CD4-positive, alpha-beta T cell treated with Interleukin-12 subunit alpha and Interleukin-12 subunit beta, for 1 hour (primary cell): ENCODE results near the gene KPNB1.

Experiments
- DNase-seq: peaks from one replicate; pipeline ENCODE4 v3.0.0-alpha.2; 2020

Gene KPNB1

DNA sequence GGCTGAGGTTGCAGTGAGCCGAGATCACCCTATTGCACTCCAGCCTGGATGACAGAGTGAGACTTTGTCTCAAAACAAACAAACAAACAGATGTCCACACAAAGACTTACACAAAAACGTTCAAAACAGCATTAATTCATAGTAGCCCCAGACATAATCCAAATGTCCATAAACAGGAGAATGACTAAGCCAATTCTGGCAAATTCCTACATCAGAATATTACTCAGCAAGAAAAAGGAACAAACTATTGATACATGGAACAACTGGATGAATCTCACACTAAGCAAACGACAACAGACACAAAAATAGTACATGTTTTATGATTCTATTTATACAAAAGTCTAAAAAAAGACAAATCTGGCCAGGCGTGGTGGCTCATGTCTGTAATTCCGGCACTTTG is 10.8 kb upstream of the KPNB1 start:
- no peak for DNase-seq

DNA sequence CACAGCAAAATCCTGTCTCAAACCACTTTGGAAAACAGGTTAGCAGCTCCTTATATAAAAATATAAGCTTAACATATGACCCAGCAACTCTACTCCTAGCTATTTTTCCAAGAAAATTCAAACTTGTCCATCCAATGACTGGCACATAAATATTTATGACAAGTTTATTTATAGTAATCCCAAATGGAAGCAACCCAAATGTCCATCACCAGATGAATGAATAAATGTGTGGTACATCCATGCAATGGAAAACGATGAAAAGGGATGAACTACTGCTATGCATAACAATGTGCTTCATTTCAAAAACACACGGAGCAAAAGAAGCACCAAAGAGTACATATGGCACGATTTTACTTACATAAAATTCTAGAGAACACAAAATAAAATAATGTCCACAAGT is 9.6 kb upstream of the KPNB1 start:
- DNase-seq, result no peak

DNA sequence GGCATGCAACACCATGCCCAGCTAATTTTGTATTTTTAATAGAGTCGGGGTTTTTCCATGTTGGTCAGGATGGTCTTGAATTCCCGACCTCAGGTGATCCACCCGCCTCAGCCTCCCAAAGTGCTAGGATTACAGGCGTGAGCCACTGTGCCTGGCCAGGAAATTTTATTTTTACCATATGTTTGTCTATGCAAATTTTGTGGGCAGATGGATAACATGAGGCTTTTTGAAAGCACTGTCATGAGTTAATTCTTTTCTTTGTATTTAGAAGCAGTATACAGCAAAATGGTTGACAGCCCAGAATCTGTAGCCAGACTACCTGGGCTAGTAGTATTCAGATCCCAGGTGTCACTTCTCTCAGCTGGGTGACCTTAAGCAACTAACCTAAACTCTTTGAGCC is 8.5 kb upstream of the KPNB1 start:
- DNase-seq, result no peak

DNA sequence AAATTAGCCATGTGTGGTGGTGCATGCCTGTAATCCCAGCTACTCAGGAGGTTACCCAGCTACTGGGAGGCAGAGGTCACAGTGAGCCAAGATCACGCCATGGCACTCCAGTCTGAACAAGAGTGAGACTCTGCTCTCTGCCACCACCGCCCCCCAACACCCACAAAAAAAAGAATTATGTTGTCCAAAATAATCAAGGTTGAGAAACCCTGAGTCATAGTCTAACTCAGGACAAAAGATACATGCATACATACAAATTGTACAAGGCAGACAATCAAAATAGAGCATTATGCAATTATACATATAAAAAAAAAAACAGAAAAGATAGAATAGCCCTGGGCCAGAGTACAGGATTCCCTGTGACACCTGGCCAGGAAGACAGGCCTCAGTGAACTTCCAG is 6.6 kb upstream of the KPNB1 start:
- no peak for DNase-seq

DNA sequence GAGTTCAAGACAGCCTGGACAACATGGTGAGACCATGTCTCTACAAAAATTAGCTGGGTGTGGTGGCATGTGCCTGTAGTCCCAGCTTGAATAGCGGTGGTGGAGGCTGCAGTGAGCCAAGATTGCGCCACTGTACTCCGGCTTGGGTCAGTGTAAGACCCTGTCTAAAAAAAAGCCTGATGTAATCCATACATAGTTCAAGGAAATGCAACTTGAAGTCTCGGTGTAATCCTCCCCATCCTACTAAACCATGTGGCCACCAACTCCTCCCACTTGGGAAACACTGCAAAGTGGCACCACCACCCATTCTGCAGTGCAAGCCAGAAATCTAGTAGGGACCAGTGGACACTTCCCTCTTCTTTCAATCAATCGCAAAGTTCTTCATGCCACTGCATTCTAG is 5.4 kb upstream of the KPNB1 start:
- DNase-seq, result no peak

DNA sequence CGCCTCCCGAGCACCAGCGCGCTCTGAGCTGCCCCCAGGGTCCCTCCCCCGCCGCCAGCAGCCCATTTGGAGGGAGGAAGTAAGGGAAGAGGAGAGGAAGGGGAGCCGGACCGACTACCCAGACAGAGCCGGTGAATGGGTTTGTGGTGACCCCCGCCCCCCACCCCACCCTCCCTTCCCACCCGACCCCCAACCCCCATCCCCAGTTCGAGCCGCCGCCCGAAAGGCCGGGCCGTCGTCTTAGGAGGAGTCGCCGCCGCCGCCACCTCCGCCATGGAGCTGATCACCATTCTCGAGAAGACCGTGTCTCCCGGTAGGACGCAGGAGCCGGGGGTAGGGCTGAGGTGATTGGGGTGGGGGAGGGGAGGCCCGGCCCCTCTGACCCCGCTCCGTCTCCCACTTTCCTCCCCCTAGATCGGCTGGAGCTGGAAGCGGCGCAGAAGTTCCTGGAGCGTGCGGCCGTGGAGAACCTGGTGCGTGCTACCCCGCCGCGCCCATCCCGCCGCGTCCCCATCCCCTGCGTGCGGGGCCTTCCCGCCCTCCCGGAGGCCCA is 329 bp downstream of the KPNB1 start:
- peak; percentile 58 for DNase-seq

DNA sequence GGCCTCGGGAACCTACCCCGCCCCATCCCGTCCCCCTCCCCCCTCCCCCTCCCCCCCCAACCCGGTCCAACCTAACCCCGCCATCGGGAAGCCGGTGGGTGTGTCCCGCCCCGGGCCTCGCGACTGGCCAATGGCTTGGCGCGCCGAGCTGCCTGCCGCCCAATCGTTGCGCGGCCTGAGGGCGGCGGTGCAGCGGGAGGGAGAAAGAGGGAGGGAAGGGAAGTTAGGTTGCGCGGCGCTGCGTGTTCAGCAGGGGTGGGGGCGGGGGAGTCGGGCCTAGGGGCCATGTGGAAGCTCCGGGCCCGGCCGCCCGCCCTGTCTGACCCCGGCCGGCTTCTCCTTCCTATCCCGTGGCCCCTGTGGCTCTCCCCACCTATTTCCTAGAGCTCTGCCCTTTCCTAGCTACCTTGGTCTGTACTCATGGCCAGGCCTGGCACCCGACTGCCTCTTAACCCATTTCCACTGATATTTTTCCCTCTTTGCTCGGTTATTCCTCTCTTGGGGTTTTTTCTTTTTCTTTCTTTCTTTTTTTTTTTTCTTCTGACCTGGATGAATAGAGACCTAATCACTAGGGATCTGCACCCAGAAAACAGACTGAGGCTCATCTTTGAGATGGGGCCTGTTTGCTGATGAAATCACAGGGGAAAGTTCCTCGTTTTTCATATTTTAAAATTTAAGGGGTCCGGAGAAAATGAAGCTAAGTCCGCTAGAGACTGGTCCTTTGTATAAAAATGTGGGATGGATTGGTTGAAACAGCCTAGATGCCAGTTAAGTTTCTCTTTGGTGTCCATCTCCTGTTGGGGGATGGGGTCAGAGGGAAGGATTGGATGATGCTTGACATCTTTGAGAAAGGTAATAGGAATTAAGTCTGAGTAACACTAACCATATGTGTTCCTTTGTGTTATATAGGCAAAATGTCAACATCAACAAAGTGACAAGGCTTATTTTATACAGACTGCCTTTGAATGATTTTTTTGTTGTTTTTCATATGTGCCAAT is 1.1 kb downstream of the KPNB1 start:
- DNase-seq, result peak; percentile 94

DNA sequence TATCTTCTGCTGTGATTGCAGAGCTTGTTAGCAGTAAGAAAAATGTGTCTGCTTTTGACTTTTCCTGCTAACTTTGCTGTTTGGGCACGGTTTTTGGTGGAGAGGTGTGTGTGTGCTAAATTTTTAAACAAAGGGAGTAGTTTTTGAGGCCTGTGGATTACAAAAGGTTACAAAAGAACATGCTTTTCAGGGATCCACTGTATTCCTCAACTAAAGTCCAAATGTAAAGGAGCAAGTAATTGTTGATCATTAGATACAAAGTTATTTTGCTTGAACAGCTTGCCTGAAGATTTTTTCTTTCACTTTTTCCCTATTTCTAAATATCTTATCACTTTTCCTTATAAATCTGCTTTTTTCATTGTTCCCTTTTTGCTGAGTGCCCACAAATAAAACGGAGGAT is 2.0 kb downstream of the KPNB1 start:
- DNase-seq, result no peak

DNA sequence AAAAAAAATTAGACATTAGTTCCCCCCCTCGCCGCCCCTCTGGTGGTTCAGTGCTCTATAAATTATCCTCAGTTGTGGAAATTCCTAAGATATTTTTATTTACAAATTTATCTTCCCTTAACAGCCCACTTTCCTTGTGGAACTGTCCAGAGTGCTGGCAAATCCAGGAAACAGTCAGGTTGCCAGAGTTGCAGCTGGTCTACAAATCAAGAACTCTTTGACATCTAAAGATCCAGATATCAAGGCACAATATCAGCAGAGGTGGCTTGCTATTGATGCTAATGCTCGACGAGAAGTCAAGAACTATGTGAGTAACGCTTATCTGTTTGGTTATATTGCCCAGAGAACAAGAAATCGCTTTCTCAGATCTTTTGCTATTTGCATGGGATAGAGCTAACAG is 2.9 kb downstream of the KPNB1 start:
- no peak for DNase-seq

DNA sequence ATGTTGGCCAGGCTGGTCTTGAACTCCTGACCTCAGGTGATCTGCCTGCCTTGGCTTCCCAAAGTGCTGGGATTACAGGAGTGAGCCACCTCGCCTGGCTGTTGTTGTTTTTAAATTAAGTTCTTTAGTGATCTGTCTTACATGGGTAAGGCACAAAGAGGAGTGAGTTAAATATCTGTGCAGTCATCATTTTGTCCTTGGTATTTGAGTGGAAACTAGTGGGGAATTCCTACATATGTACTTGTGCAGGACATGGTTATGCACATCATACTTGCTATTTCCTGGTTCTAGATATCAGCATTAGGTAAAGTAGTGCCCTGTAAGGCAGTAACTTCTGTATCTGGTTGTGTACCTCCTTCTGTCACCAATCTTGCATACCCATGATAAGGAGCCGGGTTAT is 3.7 kb downstream of the KPNB1 start:
- no peak for DNase-seq

DNA sequence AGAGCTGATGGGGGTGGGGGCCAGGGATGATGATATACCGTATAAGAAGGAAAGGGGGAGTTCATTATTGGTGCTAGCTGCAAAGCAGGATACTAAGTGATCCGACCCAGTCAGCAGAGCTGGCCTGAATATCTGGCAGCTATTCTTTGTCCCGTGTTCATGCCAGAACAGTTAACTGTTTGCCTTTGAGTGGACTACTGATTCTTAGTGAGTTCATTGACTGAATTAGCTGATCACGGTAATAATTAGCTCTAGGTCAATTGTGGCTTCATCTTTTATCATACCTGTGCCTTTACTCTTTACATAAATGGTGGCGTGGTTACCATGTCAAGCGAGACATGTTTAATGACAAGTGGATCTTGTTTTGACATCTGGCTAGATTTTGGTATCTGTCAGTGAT is 5.3 kb downstream of the KPNB1 start:
- no peak for DNase-seq

DNA sequence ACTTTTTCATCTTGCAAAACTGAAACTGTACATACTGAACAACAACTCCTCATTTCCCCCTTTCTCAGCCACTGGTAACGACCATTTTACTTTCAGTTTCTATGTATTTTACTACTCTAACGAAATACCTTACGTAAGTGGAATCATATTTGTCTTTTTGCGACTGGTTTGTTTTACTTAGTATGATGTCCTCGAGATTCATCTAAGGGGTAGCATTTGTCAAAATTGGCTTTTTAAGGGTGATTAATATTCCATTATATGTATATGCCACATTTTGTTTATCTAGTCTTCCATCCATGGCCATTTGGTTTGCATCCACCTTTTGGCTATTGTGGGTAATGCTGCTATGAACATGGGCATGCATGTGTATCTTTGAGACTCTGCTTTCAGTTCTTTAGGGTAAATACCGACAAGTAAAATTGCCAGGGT is 10.4 kb downstream of the KPNB1 start:
- peak; percentile 59 for DNase-seq

DNA sequence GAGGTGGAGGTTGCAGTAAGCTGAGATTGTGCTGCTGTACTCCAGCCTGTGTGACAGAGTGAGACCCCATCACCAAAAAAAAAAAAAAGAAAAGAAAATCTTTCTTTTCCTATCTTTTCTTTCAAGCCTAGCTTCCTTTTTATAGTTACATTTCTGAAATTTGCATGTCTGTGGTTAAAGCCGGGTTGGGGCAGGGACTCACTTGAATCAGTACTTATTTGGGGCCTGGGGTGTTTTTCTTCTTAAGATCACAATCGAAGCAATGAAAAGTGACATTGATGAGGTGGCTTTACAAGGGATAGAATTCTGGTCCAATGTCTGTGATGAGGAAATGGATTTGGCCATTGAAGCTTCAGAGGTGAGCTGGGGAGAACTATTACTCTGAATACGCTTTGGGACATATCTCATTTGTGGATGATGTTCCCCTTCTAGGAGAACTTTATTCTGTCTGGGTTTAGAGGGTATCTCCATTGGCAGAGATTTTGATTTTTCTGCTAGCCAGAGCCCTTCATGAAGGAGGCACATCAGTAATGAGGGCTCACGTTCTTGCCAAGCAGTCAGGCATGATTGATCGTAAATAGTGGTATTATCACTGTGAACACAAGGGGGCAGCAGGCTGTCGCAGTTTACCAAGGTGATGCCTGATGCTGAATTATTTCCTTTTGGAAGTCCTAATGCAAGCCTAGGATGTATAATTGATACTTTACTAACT is 14.3 kb downstream of the KPNB1 start:
- DNase-seq, result peak; percentile 81

DNA sequence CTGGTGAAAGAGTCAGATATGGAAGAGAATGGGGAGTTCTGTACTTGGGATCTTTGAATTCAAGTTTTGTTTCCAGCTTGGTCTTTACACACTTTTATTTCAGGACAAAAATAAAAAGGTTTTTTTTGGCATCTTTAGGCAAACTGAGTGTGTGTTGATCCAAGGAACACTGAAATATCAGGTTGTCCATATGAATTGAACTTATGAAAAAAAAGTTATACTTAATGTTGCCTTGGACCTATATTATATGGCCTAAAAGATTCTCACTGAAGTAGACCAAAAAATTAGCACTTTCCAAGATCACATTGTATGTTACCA is 14.9 kb downstream of the KPNB1 start:
- DNase-seq, result no peak

DNA sequence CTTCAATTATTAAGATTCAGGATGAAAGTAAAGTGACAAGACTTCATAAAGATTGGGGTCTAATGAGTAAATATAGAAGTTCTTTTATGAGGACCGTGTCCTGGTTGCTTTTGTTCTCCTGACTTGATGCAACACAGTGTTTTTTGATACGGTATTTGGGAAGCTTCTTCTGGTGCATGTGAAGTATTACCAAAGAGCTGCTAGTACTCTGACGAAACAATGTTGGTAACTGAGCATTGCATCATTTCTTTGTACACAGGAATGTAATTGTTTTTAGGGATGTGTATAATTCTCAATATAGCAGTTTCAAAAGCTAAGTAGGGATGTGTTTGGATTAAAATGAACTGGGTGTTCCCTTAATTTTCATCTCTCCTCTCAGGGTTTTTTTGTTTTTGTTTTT is 15.9 kb downstream of the KPNB1 start:
- DNase-seq, result no peak

DNA sequence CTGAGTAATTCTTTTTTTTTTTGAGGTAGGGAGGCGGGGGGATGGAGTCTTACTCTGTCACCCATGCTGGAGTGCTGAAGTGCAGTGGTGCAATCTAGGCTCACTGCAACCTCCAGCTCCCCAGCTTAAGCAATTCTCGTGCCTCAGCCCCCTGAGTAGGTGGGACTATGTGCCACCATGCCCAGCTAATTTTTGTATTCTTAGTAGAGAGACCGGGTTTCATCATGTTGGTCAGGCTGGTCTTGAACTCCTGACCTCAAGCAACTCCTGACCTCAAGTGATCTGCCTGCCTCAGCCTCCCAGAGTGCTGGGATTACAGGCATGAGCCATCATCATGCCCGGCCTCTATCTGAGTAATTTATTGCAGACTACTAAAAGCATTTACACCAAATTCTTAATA is 19.4 kb downstream of the KPNB1 start:
- DNase-seq, result no peak

DNA sequence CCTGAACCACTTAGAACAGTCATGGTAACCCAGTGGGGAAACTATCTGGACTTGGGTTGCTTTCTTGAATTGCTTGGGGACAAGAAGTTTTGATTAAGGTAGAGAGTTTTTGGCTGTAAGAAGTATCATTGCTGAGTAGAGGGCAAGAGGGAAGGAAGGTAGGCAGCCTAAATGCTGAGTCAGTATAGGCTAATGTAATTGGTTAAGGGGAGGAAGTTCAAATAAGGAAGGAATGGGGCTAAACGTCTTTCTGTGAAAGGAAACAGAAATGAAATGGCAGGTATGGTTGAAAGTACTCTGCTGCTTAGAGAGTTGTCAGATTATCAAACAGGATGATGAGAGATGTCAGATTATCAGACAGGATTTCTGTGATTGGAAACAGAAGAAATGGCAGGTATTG is 20.3 kb downstream of the KPNB1 start:
- no peak for DNase-seq

DNA sequence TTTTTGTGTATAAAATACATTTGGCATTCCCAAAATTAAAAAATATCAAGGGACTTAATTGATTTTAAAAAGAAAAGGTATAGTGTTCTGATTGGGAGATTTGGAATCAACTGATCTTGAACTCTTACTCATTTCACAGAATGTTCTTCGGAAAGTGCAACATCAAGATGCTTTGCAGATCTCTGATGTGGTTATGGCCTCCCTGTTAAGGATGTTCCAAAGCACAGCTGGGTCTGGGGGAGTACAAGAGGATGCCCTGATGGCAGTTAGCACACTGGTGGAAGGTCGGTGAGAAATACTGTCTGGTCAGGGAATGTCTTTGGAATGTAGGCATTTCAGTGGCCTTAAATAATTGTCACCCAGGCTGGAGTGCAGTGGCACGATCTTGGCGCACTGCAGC is 24.8 kb downstream of the KPNB1 start:
- no peak for DNase-seq

DNA sequence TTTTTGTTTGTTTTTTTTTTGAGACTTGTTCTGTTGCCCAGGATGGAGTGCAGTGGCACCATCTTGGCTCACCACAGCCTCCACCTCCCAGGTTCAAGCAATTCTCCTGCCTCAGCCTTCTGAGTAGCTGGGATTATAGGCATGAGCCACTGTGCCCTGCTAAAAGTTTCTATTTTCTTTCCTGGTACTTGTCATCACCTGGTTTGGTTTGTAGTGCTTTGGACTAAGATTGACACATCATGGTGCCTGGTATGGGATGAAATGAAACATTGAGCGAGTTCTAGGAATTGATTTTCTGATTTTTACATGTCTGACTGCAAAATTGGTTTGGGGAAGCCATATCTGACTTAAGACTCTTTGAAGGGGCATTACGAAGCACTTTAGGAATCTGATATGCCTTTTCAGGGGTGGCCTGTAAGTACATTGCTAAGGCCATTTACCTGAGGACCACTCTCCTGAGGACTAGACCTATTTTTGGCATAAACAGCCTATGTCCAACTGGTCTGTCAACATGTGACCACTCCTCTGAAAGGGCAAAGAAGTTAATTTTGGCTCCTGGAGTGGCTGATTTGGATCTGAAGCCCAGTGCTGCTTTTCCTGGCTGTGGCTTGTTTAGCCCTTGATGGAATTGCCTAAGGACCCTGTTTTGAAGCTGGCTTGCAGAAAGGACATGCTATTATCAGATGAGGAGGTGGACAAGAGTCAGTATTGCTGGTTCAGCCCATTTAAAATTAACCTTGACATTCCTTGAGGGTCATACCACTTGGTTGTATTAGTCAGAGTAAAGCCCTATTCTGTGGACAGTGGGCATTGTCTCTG is 25.9 kb downstream of the KPNB1 start:
- DNase-seq, result no peak

DNA sequence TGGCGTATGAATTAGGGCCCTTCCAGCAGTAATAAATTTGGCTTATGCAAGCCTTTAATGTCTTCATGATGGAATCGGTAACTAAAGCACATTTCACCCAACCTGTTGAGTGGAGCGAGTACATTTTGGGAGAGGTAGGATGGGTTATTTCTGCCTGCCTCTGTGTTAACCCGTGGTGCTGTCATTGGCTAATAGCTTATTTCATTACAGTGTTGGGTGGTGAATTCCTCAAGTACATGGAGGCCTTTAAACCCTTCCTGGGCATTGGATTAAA is 26.4 kb downstream of the KPNB1 start:
- no peak for DNase-seq

DNA sequence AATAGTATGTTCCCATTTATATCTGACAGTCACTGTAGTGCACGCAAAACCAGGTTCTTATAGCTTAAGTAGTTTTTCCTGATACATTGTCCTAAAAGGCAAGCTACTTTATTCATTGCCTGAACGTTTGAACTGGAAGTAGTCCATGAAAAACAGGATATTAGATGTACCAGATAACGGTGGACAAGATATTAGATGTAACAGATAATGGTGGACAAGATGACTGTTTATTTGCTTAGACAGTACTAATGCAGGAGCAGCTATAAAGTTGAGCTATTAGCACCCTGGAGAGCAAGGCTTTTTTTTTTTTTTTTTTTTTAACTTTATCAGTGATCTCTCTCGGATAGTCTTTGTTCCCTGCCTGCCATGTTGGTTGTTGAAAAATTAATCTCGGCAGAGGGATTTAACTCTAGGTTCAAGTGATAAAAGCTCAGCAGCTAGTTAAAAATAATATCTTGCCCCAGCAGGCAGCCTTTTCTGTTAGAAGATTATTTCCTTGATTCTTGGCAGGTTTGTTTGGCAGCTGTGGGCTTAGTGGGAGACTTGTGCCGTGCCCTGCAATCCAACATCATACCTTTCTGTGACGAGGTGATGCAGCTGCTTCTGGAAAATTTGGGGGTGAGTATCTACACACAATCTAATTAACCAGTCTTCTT is 26.9 kb downstream of the KPNB1 start:
- DNase-seq, result no peak

DNA sequence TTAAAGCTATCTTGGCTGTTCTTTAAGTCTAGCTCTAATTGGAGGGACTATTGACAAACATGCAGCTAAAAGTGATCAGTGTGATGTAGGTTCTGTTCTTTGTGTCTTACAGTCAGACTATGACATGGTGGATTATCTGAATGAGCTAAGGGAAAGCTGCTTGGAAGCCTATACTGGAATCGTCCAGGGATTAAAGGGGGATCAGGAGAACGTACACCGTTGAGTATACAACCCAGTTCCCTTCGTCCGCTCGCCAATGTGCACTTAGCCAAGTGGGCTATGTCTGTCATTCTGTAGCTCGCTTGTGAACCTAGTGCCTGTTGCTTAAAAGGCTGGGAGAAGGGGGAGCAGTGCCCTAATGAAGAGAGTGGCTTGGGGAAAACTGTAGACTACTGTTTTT is 28.5 kb downstream of the KPNB1 start:
- DNase-seq, result no peak

DNA sequence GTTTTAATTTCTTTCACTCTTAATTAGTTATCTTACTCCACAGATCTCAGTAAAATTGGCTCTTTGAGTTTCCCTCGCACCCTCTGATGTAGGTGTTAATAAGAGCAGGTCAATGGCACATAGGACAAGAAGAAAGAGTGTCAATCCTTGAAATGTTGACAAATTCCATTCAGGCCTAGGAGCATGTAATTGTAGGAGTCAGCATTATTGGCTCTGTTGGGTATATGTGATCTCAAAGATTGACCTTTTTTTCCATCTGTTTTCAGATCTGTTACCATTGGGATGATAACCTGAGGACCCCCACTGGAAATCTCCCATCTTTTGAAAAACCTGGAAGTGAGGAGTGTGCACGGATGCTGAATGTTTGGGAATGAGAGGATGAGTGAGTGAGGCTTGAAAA is 32.4 kb downstream of the KPNB1 start:
- DNase-seq, result no peak
